Body of pancreas (tissue), 4 donors: Measurements from ENCODE around the gene CTDSPL.

Experiments used
- POLR2A ChIP-seq, 3 donors: fragments of 450-650 bp; IDR thresholded peaks; one replicate each; pipeline ENCODE4 v1.6.1; 2016; ENCODE audit warnings: antibody characterized with exemption in 3 of 3, mild to moderate bottlenecking in 2 of 3
- TF ChIP-seq, protein P1 (sequence below), 7 experiments: fragments of 450-650 bp in 4 of 7; fragments of 200-600 bp in 3 of 7; sonication (generic) in 3 of 7; IDR thresholded peaks; one replicate each; pipeline ENCODE4 v1.5.1; 2016 to 2019; ENCODE audit warnings: antibody characterized with exemption in 7 of 7

DNA sequence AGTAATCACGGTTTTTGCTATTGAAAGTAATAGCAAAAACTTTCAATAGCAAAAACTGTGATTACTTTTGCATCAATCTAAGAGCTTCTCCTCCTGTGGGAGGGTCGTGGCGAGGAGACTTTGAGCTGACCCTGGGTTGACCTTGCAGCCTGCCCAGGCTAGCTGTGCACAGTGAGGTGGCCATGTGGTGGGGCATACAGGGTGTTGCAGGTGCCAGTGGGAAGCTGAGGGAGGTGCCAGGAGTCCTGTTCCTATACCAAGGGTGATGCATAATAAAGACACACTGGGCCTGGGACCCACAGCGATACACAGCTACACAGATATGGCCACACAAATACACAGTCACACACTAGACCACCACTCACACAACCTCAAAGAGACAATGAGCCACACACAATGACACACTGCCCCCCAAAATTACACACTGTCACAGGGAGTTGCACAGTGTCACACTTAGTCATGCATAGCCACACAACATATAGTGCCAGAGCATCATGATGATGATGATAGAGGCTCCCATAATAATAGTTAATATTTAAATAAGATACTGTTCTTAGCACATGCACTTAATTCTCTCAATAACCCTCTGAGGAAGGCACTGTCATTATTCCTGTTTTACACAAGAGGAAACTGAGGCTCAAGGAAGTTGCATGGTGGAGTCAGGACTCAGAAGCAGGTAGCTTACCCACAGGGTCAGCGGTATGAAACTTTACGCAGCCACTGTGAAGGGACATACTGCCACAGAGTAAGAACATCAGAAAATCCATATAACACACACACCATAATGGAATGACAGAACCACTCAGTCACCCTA, 161.4 kb downstream of the CTDSPL start:
- TF ChIP-seq, protein P1, sequence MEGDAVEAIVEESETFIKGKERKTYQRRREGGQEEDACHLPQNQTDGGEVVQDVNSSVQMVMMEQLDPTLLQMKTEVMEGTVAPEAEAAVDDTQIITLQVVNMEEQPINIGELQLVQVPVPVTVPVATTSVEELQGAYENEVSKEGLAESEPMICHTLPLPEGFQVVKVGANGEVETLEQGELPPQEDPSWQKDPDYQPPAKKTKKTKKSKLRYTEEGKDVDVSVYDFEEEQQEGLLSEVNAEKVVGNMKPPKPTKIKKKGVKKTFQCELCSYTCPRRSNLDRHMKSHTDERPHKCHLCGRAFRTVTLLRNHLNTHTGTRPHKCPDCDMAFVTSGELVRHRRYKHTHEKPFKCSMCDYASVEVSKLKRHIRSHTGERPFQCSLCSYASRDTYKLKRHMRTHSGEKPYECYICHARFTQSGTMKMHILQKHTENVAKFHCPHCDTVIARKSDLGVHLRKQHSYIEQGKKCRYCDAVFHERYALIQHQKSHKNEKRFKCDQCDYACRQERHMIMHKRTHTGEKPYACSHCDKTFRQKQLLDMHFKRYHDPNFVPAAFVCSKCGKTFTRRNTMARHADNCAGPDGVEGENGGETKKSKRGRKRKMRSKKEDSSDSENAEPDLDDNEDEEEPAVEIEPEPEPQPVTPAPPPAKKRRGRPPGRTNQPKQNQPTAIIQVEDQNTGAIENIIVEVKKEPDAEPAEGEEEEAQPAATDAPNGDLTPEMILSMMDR (IDR thresholded peaks at IDR 0.05), result no peak
- TF ChIP-seq POLR2A (IDR thresholded peaks at IDR 0.05), result no peak
